Right atrium auricular region (tissue), 2 donors: ENCODE results near the gene SLC1A3. TPM values are rescaled to one million over a fixed set of nuclear protein-coding genes. Genes with fewer than 3 reads are reported as not detected.

Source experiments
- DNase-seq: peaks from one replicate; pipeline ENCODE4 v3.0.0-alpha.2; 2019; ENCODE audit warnings: low spot score
- H3K27ac ChIP-seq, 2 donors: fragments of 200-600 bp; sonication (generic); 1 replicate in 1 of 2; 2 replicates in 1 of 2; pipeline ENCODE4 v1.5.1; 2016 to 2019
- H3K27me3 ChIP-seq, 2 donors: fragments of 200-600 bp; sonication (generic); one replicate each; pipeline versions ENCODE4 v1.5.1 to v1.6.0; 2017 to 2019
- H3K36me3 ChIP-seq: fragments of 200-600 bp; sonication (generic); one replicate; pipeline ENCODE4 v1.5.1; 2016
- H3K4me1 ChIP-seq, 2 donors: fragments of 200-600 bp; sonication (generic); one replicate each; pipeline versions ENCODE4 v1.5.1 to v1.6.0; 2017 to 2019
- H3K4me3 ChIP-seq, 2 donors: fragments of 200-600 bp; sonication (generic); 1 replicate in 1 of 2; 2 replicates in 1 of 2; pipeline ENCODE4 v1.5.1; 2017 to 2019; ENCODE audit warnings: mild to moderate bottlenecking in 1 of 2, moderate library complexity in 1 of 2
- H3K9me3 ChIP-seq, 2 donors: fragments of 200-600 bp; sonication (generic); one replicate each; pipeline ENCODE4 v1.5.1; 2019
- CTCF ChIP-seq, 2 donors: fragments of 200-600 bp; sonication (generic); IDR thresholded peaks; one replicate each; pipeline ENCODE4 v1.5.1; 2019; ENCODE audit warnings: antibody characterized with exemption in 2 of 2
- total RNA-seq, 2 donors: library from RNA; depleted of rRNA; stranded (reverse); fragments of >200 nt; gene quantifications; one replicate each; pipeline ENCODE4 v1.1.0, GENCODE V29; 2016

The SLC1A3 gene
- total RNA-seq, 2 donors from 2014 or later: 31.8 to 50.9 TPM

GRCh38 chr5:36679221-36679989, 73.0 kb downstream of the SLC1A3 start:
- DNase-seq: no peak
- Histone ChIP-seq H3K27me3 (no peaks in the 10 kb centered on the region), H3K9me3 (no peaks in the 10 kb centered on the region), H3K36me3 (peaks cover 7% of the 10 kb centered on the region), H3K4me1 (peaks cover 0 to 8% of the 10 kb centered on the region in 2 donors), H3K4me3 (no peak overlapping the region), H3K27ac (peak overlapping the region; percentile 28 to 66)
- no peak for TF ChIP-seq CTCF (IDR thresholded peaks at IDR 0.05)

- H3K27ac ChIP-seq: peak overlapping the region; percentile 48 to 66
- peaks cover 0 to 8% of the 10 kb centered on the region in 2 donors for H3K4me1 ChIP-seq
- TF ChIP-seq CTCF (IDR thresholded peaks at IDR 0.05): no peak
- H3K36me3 ChIP-seq: peaks cover 6% of the 10 kb centered on the region
- no peak overlapping the region for H3K4me3 ChIP-seq
- peak; percentile 78 for DNase-seq
- H3K9me3 ChIP-seq: no peaks in the 10 kb centered on the region
- no peaks in the 10 kb centered on the region for H3K27me3 ChIP-seq
Observed at GRCh38 chr5:36680066-36680465, 73.7 kb downstream of the SLC1A3 start.

GRCh38 chr5:36681711-36682110, 75.3 kb downstream of the SLC1A3 start:
- Histone ChIP-seq H3K4me3 (no peak overlapping the region), H3K9me3 (no peaks in the 10 kb centered on the region), H3K36me3 (peaks cover 14% of the 10 kb centered on the region), H3K27me3 (no peaks in the 10 kb centered on the region), H3K27ac (peak overlapping the region in 1 of 2 donors; percentile 3), H3K4me1 (peaks cover 0 to 8% of the 10 kb centered on the region in 2 donors)
- TF ChIP-seq CTCF (IDR thresholded peaks at IDR 0.05): no peak
- no peak for DNase-seq

- Histone ChIP-seq H3K9me3 (no peaks in the 10 kb centered on the region), H3K27me3 (no peaks in the 10 kb centered on the region), H3K4me3 (no peak overlapping the region), H3K4me1 (peaks cover 0 to 8% of the 10 kb centered on the region in 2 donors), H3K36me3 (peaks cover 17% of the 10 kb centered on the region), H3K27ac (peak overlapping the region in 1 of 2 donors; percentile 3)
- DNase-seq: no peak
- TF ChIP-seq CTCF (IDR thresholded peaks at IDR 0.05): no peak
Observed at GRCh38 chr5:36682499-36682898, 76.1 kb downstream of the SLC1A3 start.

GRCh38 chr5:36683821-36684434, 77.5 kb downstream of the SLC1A3 start:
- no peaks in the 10 kb centered on the region for H3K27me3 ChIP-seq
- peaks cover 0 to 8% of the 10 kb centered on the region in 2 donors for H3K4me1 ChIP-seq
- peaks cover 17% of the 10 kb centered on the region for H3K36me3 ChIP-seq
- no peak overlapping the region for H3K4me3 ChIP-seq
- DNase-seq: peak; percentile 76
- peak overlapping the region; percentile 33 to 52 for H3K27ac ChIP-seq
- H3K9me3 ChIP-seq: no peaks in the 10 kb centered on the region
- TF ChIP-seq CTCF (IDR thresholded peaks at IDR 0.05): no peak
